ENCODE measurements around the gene PAGR1.
"Not testable (repeated sequence)": the region's sequence is repeated elsewhere in the genome, so short reads cannot be mapped to it uniquely, and the experiment has no call there.

The PAGR1 gene

GRCh38 chr16:29793153-29793552, 22.8 kb upstream of the PAGR1 start:
- not testable (repeated sequence) for DNase-seq

DNA sequence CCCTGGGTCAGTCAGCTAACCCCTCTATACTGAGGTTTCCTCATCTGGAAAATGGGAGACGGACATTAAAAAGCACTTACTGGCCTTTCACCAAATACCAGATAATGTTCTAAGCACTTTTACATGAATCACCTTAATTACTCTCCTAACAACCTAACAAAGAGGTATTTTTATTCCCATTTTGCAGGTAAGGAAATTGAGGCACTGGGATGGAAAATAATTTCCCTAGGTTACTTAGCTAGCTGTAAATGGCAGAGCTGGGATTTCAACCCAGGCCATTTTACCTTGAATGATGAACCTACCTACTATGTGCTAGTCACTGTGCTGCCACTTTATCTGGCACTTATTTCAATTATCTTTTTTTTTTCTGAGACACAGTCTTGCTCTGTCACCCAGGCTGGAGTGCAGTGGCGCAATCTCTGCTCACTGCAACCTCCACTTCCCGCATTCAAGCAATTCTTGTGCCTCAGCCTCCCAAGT, 21.7 kb upstream of the PAGR1 start:
- DNase-seq = no peak

- no peak for DNase-seq
Observed at GRCh38 chr16:29802416-29802935, 13.5 kb upstream of the PAGR1 start.

DNA sequence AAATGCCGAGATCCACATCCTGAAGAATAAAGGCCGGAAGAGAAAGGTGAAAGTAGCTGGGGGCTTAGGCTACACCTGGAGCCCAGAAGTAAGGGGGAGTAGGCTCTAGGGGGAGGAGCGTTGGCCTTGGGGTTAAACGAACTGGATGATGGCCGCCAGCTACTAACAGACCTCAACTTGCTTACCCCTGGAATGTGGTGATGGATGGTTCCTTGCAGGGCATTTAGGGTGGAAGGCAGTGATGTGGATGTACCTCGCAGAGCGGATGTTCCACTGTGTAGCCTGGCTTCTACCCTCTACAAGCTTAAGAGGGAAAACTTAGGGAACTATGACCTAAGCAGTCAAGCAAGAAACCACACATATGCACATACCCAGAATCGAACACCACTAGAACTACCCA, 11.9 kb upstream of the PAGR1 start:
- DNase-seq = no peak

DNA sequence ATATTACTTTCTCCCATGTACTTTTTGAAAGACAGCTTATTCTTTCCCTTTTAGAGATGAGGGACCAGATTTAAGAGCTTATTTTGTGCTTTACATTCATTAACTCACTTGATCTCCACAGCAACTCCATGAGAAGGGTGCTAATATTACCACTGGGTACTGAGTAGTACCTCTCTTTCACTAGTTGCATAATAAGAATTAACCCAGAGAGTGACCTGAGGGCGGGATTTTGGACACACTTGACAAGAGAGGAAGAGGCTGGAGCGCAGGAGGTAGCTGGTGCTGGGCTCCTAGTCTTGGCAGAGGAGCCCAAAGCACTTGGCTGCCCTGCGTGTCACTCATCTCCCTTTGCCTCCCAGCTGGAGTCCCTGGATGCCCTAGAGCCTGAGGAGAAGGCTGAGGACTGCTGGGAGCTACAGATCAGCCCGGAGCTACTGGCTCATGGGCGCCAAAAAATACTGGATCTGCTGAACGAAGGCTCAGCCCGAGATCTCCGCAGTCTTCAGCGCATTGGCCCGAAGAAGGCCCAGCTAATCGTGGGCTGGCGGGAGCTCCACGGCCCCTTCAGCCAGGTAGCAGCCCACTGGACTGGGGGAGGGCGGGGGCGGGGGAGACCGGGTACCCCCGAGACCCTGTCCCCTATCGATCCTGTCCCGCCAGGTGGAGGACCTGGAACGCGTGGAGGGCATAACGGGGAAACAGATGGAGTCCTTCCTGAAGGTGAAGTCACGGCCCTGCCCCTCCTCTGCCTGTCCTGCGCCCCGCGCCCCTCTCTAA, 11.3 kb upstream of the PAGR1 start:
- DNase-seq = no peak

- peak; percentile 82 for DNase-seq
Observed at GRCh38 chr16:29805232-29806098, 10.5 kb upstream of the PAGR1 start.

- peak; percentile 78 for DNase-seq
Observed at GRCh38 chr16:29806099-29806579, 9.8 kb upstream of the PAGR1 start, which contains the start of gene MAZ. TSS of gene MAZ (plus strand) at chr16:29806529. CDS start at chr16:29806702, 173 bp downstream.

DNA sequence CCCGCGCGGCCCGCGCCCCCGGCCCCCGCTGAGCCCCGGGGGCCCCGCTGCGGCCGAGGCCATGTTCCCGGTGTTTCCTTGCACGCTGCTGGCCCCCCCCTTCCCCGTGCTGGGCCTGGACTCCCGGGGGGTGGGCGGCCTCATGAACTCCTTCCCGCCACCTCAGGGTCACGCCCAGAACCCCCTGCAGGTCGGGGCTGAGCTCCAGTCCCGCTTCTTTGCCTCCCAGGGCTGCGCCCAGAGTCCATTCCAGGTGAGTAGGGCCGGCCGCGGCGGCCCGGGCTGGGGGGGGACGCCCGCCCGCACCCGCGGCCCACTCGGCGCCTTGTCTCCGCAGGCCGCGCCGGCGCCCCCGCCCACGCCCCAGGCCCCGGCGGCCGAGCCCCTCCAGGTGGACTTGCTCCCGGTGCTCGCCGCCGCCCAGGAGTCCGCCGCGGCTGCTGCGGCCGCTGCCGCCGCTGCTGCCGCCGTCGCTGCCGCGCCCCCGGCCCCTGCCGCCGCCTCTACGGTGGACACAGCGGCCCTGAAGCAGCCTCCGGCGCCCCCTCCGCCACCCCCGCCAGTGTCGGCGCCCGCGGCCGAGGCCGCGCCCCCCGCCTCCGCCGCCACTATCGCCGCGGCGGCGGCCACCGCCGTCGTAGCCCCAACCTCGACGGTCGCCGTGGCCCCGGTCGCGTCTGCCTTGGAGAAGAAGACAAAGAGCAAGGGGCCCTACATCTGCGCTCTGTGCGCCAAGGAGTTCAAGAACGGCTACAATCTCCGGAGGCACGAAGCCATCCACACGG, 9.1 kb upstream of the PAGR1 start:
- no peak for DNase-seq

GRCh38 chr16:29807426-29808218, 8.3 kb upstream of the PAGR1 start:
- peak; percentile 40 for DNase-seq

GRCh38 chr16:29808219-29808900, 7.6 kb upstream of the PAGR1 start:
- no peak for DNase-seq

GRCh38 chr16:29809031-29809747, 6.8 kb upstream of the PAGR1 start:
- DNase-seq = no peak

DNA sequence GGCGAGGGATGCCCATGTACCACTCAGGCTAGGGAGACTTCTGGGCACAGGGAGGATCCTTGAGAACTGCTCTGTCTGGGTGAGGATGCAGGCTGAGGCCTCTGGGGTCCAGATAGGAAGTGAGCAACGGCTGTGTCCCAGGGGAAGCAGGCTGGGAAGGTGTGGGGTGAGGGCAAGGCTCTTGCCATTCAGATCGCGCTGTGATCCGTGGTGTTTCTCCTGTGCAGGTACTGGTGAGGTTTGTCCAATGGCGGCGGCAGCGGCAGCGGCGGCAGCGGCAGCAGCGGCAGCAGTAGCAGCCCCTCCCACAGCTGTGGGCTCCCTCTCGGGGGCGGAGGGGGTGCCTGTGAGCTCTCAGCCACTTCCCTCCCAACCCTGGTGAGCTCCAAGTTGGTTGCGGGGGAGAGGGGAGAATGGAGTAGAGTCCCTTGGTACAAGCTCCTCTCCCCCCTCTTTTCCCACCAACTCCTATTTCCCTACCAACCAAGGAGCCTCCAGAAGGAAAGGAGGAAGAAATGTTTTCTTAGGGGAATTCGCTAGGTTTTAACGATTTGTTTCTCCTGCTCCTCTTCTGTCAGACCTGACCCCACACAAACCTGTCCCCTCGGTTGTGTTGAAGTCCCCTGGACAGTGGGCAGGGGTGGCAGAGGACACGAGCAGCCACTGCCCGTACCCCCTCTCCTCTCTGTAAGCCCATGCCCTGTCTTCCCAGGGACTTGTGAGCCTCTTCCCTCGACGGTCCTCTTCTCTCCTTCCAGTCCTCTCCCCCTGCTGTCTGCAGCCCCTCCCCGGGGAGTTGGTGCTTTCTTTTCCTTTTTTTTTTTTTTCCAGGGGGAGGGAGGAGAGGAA, 5.9 kb upstream of the PAGR1 start:
- DNase-seq = no peak

DNA sequence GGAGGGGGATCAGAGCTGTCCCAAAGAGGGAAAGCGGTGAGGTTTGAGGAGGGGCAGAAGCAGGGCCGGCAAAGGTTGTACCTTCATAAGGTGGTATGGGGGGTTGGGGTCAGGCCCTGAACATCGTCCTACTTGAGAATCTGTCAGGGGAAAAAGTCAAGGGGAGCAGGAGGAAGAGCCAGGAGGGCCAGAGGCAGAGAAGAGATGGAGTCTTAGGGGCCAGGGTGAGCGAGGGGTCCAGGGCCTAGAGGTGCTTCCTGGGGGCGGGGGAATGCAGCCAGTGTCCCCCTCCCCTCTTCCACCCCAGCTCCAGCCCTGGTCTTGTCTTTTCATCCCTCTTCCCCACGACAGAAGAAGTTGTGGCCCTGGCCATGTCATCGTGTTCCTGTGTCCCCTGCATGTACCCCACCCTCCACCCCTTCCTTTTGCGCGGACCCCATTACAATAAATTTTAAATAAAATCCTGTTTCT, 5.2 kb upstream of the PAGR1 start:
- no peak for DNase-seq

DNA sequence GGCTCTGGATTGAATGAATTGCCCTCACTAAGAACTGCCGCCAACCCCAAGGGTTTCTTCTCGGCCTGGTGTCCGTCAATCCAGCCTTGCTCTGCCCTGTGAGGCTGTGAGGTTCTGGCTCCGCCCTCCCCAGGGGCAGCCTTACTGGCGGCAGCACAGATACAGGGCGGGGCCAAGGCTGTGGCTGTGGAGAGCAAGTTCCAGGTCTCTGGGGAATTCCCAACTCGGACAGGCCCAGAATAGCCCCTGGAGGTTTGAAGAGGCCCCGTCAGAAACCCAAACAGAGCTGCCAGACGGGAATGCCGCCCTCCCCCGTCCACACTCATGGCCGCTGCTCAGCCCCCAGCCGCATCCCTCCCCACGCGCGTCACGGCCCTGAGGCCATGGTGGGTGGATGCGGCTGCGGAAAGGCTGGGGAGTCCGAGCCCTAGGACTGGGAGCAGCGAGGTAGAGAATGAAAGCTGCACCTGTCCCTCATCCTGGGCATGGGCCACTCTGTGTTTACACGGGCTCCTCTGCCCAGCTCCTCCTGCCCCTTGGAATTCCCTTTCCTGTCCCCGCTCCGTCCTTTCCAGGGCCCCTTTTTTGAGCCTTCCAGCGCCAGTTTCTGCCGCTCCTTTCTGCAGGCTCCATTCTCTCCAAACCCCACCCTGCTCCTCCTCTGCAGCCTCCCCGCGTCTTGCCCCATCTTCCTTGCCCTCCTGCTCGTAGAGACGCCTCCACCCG, 4.6 kb upstream of the PAGR1 start:
- DNase-seq = peak; percentile 50

- peak; percentile 14 for DNase-seq
Observed at GRCh38 chr16:29811896-29812665, 3.9 kb upstream of the PAGR1 start, which contains the start of gene PRRT2. TSS of gene PRRT2 (plus strand) at chr16:29812193. CDS start at chr16:29813055, 862 bp downstream.

DNA sequence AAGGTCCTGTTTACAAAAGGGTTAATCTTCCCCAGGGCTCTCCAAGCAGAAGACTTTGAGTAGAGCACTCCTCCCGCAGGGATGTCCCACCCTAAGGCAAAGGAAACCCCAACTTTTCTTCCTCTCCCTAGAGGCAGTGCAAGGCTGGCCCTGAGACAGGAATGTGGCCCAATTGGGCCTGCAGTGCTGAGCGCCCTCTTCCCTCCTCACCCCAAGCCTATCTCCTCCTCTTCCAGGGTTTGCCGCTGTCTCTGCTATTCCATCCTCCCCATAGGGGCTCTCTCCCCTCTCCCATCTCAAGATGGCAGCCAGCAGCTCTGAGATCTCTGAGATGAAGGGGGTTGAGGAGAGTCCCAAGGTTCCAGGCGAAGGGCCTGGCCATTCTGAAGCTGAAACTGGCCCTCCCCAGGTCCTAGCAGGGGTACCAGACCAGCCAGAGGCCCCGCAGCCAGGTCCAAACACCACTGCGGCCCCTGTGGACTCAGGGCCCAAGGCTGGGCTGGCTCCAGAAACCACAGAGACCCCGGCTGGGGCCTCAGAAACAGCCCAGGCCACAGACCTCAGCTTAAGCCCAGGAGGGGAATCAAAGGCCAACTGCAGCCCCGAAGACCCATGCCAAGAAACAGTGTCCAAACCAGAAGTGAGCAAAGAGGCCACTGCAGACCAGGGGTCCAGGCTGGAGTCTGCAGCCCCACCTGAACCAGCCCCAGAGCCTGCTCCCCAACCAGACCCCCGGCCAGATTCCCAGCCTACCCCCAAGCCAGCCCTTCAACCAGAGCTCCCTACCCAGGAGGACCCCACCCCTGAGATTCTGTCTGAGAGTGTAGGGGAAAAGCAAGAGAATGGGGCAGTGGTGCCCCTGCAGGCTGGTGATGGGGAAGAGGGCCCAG, 3.0 kb upstream of the PAGR1 start:
- no peak for DNase-seq

Data from NCI-H1436 treated with DMSO at 0.1 percent for 48 hours (cell line).